Ovary (tissue), 9 donors: ENCODE measurements around the gene SH3PXD2B. TPM values are rescaled to one million over a fixed set of nuclear protein-coding genes. Genes with fewer than 3 reads are reported as not detected.

ENCODE experiments used
- DNase-seq, 5 donors: peaks; one replicate each; pipeline ENCODE4 v3.0.0-alpha.2; 2019 to 2020
- H3K27ac ChIP-seq, 2 donors: fragments of 200-600 bp; one replicate each; pipeline versions ENCODE4 v1.5.1 to v1.8.0; 2019 to 2022
- H3K27me3 ChIP-seq: fragments of 200-600 bp; one replicate; pipeline ENCODE4 v1.8.0; 2022
- H3K36me3 ChIP-seq: fragments of 200-600 bp; sonication (generic); one replicate; pipeline ENCODE4 v1.5.1; 2019
- H3K4me1 ChIP-seq: one replicate; pipeline ENCODE4 v1.8.1; 2013; ENCODE audit warnings: mild to moderate bottlenecking, moderate library complexity; ENCODE audit not compliant: insufficient read depth
- H3K4me3 ChIP-seq: fragments of 200-600 bp; sonication (generic); one replicate; pipeline ENCODE4 v1.5.1; 2017
- H3K9me3 ChIP-seq, 2 donors: fragments of 200-600 bp in 1 of 2; sonication (generic) in 1 of 2; one replicate each; pipeline versions ENCODE4 v1.5.1 to v1.8.1; 2013 to 2019; ENCODE audit warnings: mild to moderate bottlenecking in 1 of 2, moderate library complexity in 1 of 2
- CTCF ChIP-seq, 3 donors: fragments of 450-650 bp in 2 of 3; fragments of 200-600 bp in 1 of 3; IDR thresholded peaks; one replicate each; pipeline versions ENCODE4 v1.5.1 to v1.8.0; 2016 to 2022; ENCODE audit warnings: antibody characterized with exemption in 3 of 3, mild to moderate bottlenecking in 1 of 3
- EP300 ChIP-seq: sonication (generic); formaldehyde crosslinking; IDR thresholded peaks from one replicate; pipeline ENCODE4 v1.6.1; 2017; ENCODE audit warnings: antibody characterized with exemption
- POLR2A ChIP-seq: fragments of 450-650 bp; IDR thresholded peaks from one replicate; pipeline ENCODE4 v1.6.1; 2017; ENCODE audit warnings: antibody characterized with exemption, mild to moderate bottlenecking, moderate library complexity
- WGBS, 3 donors: extraction: QIAGEN DNeasy Blood & Tissue Kit in 1 of 3; methylation state at CpG; one replicate each; pipeline versions ENCODE4 v1.1.5 to v1.1.7; 2013 to 2017; 5-methylcytosine and 5-hydroxymethylcytosine counted together
- intact Hi-C, 4 donors: fragments of 100-400 bp; cut with DNase I; formaldehyde crosslinking; loops; one replicate each; pipeline versions ENCODE4 v1.11.0 to v1.15.1; 2022 to 2023
- polyA plus RNA-seq, 2 donors: library from polyadenylated mRNA; stranded (reverse); fragments of 200-250 nt in 1 of 2; fragments of 350-450 nt in 1 of 2; fragmentation: Illumina TruSeq in 1 of 2; extraction: RNeasy Lipid Tissue Mini Kit (QIAGEN cat#74804) in 1 of 2; gene quantifications; one replicate each; pipeline ENCODE4 v1.2.3, GENCODE V29; 2013 to 2014
- total RNA-seq, 7 donors: library from RNA; depleted of rRNA in 2 of 7; stranded (reverse); fragments of >200 nt in 2 of 7; fragmentation: NEBNext Ultra II Directional in 3 of 7; extraction: Animal tissue kit (Norgen Biotek cat#: 25700) in 3 of 7; gene quantifications; one replicate each; pipeline versions ENCODE4 v1.1.0 to v1.2.4, GENCODE V29; 2016 to 2023
- donor health status: DM: no; HTN: no; CAD: no; lungs with moderate emphysema.
- donor health status: DM: no; HTN: no; CAD: no.
- donor health status: Bipolar disorder and iron deficiency.
- donor health status: DM: yes; HTN: yes; CAD: no.
- donor health status: DM: no; HTN: no; CAD: no.
- donor health status: DM: yes; HTN: yes; CAD: no.

SH3PXD2B gene
- total and polyA plus RNA-seq, 9 donors, result 13.0 to 71.8 (median 49.9) TPM

GRCh38 chr5:172374783-172375182 lies 79.5 kb downstream of the SH3PXD2B start:
- 96 to 99% (median 97%) methylated on average over 6 of the region's 6 CpGs for WGBS, 3 donors
- no peak for DNase-seq
- H3K4me3 ChIP-seq, result no peak overlapping the region
- intact Hi-C loops, result no loop called here
- no peaks in the 10 kb centered on the region for H3K36me3 ChIP-seq
- H3K27ac ChIP-seq, result no peak overlapping the region
- H3K9me3 ChIP-seq, result no peaks in the 10 kb centered on the region
- TF ChIP-seq POLR2A, result no peak
- no peak for TF ChIP-seq EP300
- no peak for TF ChIP-seq CTCF (IDR thresholded peaks at IDR 0.05)
- H3K4me1 ChIP-seq, result no peaks in the 10 kb centered on the region
- no peaks in the 10 kb centered on the region for H3K27me3 ChIP-seq

- no peak for DNase-seq
- Histone ChIP-seq H3K4me3 (no peak overlapping the region), H3K27ac (no peak overlapping the region), H3K9me3 (no peaks in the 10 kb centered on the region), H3K36me3 (no peaks in the 10 kb centered on the region), H3K4me1 (no peaks in the 10 kb centered on the region), H3K27me3 (no peaks in the 10 kb centered on the region)
- TF ChIP-seq EP300 (no peak), CTCF (IDR thresholded peaks at IDR 0.05) (no peak), POLR2A (no peak)
- intact Hi-C loops, result no loop called here
- 90 to 97% (median 97%) methylated on average over 6 of the region's 6 CpGs for WGBS, 3 donors
These were observed 80.6 kb downstream of the SH3PXD2B start for GRCh38 chr5:172373680-172374079.

DNA sequence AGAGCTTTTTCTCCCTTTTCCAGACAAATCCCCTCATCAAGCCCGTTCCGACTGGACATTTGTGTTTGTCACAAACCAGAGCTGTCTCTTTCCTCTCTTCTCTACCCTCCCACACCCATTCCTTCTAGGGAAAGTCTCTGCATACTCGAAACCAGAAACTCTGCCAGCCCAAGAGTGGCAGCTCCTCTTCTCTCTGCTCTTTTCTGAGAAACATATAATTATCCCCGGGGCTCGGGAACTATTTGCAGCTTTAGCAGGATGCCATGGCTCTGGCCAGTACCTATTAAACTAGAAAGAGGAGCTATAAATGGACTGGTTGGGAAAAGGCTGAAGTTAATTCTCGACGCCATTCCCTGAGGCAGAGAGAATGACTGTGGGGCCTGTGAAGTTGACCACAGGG lies 82.6 kb downstream of the SH3PXD2B start:
- H3K27ac ChIP-seq, result no peak overlapping the region
- no peaks in the 10 kb centered on the region for H3K4me1 ChIP-seq
- no peak overlapping the region for H3K4me3 ChIP-seq
- intact Hi-C loops, result no loop called here
- WGBS, 3 donors, result 88 to 97% (median 95%) methylated on average over 7 of the region's 7 CpGs
- no peaks in the 10 kb centered on the region for H3K36me3 ChIP-seq
- H3K27me3 ChIP-seq, result no peaks in the 10 kb centered on the region
- TF ChIP-seq POLR2A (no peak), CTCF (IDR thresholded peaks at IDR 0.05) (no peak), EP300 (no peak)
- no peak for DNase-seq
- no peaks in the 10 kb centered on the region for H3K9me3 ChIP-seq

DNA sequence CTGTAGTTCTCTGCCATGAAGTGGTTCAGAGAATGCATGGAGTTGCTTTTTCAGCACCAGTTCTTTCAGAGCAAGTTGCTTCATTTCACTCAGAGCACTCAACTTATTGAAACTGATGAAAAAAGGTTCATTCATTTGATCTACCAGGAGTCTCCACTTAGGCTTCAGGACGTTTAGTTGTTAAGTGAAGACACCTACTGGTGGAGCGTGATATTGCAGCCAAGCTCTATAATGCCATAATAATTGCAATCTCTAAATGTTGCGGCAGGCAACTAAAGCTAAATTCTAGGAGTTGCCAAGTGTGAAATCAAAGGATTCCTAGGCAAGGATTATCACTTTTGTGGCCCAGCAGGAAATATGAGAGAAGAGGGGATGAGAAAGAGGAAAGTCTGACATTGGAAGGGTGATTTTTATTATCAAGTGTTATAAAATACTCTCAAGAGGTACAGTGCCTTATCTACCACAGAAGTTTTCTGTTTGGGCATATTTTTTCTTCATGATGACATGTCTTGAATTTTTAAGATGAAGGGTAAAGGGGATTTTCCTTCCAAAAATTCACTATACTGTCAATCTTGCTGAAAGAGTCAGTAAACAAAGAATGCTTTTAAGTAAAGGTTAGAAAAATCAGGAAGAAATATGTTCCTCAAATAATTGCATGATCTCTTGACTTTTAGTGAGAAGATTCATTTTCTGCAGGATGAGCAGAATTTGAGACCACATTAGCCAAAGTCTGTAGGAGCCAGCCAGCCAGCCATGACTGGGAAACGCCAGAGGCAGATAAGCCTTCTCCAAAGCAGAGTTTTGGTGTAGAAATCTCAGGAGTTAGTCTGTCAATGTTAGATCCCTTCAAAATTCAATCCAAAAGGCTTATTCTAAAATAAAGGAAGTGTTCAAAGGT lies 83.4 kb downstream of the SH3PXD2B start:
- no peak overlapping the region for H3K27ac ChIP-seq
- WGBS, 3 donors, result 61 to 70% (median 68%) methylated on average over 4 of the region's 4 CpGs

More for the DNA sequence above, 83.4 kb downstream of the SH3PXD2B start:
- Histone ChIP-seq H3K4me1 (no peaks in the 10 kb centered on the region), H3K27me3 (no peaks in the 10 kb centered on the region), H3K4me3 (no peak overlapping the region), H3K9me3 (no peaks in the 10 kb centered on the region), H3K36me3 (no peaks in the 10 kb centered on the region)
- DNase-seq, result no peak
- TF ChIP-seq POLR2A (no peak), EP300 (no peak), CTCF (IDR thresholded peaks at IDR 0.05) (peak in 2 of 3 donors; percentile 19 to 21)
- intact Hi-C loops, result no loop called here
